Neuronal stem cell (in vitro differentiated cells): ENCODE measurements around the gene TBXA2R.

Experiments used
- DNase-seq: peaks from one replicate; pipeline ENCODE4 v3.0.0-alpha.2; 2013; ENCODE audit warnings: low spot score
- H2AFZ ChIP-seq: one replicate; pipeline ENCODE4 v1.6.1; 2013; ENCODE audit warnings: mild to moderate bottlenecking, low read length, inconsistent platforms
- H2AK5ac ChIP-seq: 2 replicates; pipeline ENCODE4 v1.6.1; 2013; ENCODE audit warnings: low read depth, mild to moderate bottlenecking, inconsistent platforms, low read length, moderate library complexity, mixed read lengths
- H2BK120ac ChIP-seq: 2 replicates; pipeline ENCODE4 v1.6.1; 2013; ENCODE audit warnings: low read depth, mild to moderate bottlenecking, inconsistent platforms, low read length, moderate library complexity, mixed read lengths
- H2BK12ac ChIP-seq: one replicate; pipeline ENCODE4 v1.6.1; 2013; ENCODE audit warnings: low read length, inconsistent platforms
- H2BK15ac ChIP-seq: 2 replicates; pipeline ENCODE4 v1.6.1; 2013; ENCODE audit warnings: mild to moderate bottlenecking, low read length, inconsistent platforms, mixed read lengths
- H2BK5ac ChIP-seq: one replicate; pipeline ENCODE4 v1.6.1; 2013; ENCODE audit warnings: inconsistent platforms, mild to moderate bottlenecking, low read length, moderate library complexity
- H3K14ac ChIP-seq: one replicate; pipeline ENCODE4 v1.6.1; 2013; ENCODE audit warnings: low read length, inconsistent platforms
- H3K18ac ChIP-seq: 2 replicates; pipeline ENCODE4 v1.6.1; 2013; ENCODE audit warnings: low read length, inconsistent platforms
- H3K23ac ChIP-seq: 2 replicates; pipeline ENCODE4 v1.6.1; 2013; ENCODE audit warnings: low read depth, mild to moderate bottlenecking, mixed read lengths, low read length, inconsistent platforms; ENCODE audit not compliant: poor library complexity
- H3K27ac ChIP-seq: replicated peaks from 3 replicates; pipeline ENCODE4 v1.5.1; 2013; ENCODE audit warnings: low read length, inconsistent platforms
- H3K27me3 ChIP-seq, 3 experiments: 2 replicates each; pipeline ENCODE4 v1.6.1; 2013; ENCODE audit warnings: low read length in 3 of 3, mild to moderate bottlenecking in 2 of 3, inconsistent platforms in 1 of 3, low read depth in 1 of 3, mixed read lengths in 1 of 3, moderate library complexity in 1 of 3; ENCODE audit not compliant: control insufficient read depth in 3 of 3, insufficient read depth in 3 of 3
- H3K36me3 ChIP-seq, 2 donors: replicated peaks in 1 of 2; 2 replicates each; pipeline ENCODE4 v1.6.1; 2013; ENCODE audit warnings: low read length in 2 of 2; ENCODE audit not compliant: control insufficient read depth in 2 of 2, insufficient read depth in 2 of 2
- H3K4ac ChIP-seq: 2 replicates; pipeline ENCODE4 v1.6.1; 2013; ENCODE audit warnings: inconsistent platforms, mild to moderate bottlenecking, low read length, moderate library complexity
- H3K4me1 ChIP-seq, 2 donors: 1 replicate in 1 of 2; 2 replicates in 1 of 2; pipeline ENCODE4 v1.6.1; 2013; ENCODE audit warnings: low read length in 2 of 2, low read depth in 1 of 2; ENCODE audit not compliant: control insufficient read depth in 2 of 2, insufficient read depth in 1 of 2
- H3K4me2 ChIP-seq: one replicate; pipeline ENCODE4 v1.6.1; 2013; ENCODE audit warnings: mild to moderate bottlenecking, low read length, inconsistent platforms; ENCODE audit not compliant: insufficient read depth, poor library complexity, severe bottlenecking
- H3K4me3 ChIP-seq, 2 donors: 2 replicates each; pipeline ENCODE4 v1.5.1; 2013; ENCODE audit warnings: low read length in 2 of 2, mild to moderate bottlenecking in 2 of 2, inconsistent platforms in 1 of 2, moderate library complexity in 1 of 2
- H3K79me1 ChIP-seq: one replicate; pipeline ENCODE4 v1.6.1; 2013; ENCODE audit warnings: low read depth, mild to moderate bottlenecking, inconsistent platforms, low read length, moderate library complexity
- H3K9ac ChIP-seq: one replicate; pipeline ENCODE4 v1.6.1; 2013; ENCODE audit warnings: mild to moderate bottlenecking, low read depth, low read length, inconsistent platforms; ENCODE audit not compliant: poor library complexity
- H3K9me3 ChIP-seq, 2 donors: replicated peaks in 1 of 2; 2 replicates each; pipeline versions ENCODE3 to v1.6.1; 2013; ENCODE audit warnings: low read length in 2 of 2, mild to moderate bottlenecking in 2 of 2, inconsistent platforms in 1 of 2, low read depth in 1 of 2, mixed read lengths in 1 of 2, moderate library complexity in 1 of 2; ENCODE audit not compliant: control insufficient read depth in 2 of 2, insufficient read depth in 1 of 2
- H4K8ac ChIP-seq: one replicate; pipeline ENCODE4 v1.6.1; 2013; ENCODE audit warnings: low read depth, mild to moderate bottlenecking, inconsistent platforms, low read length, moderate library complexity
- H4K91ac ChIP-seq: one replicate; pipeline ENCODE4 v1.6.1; 2013; ENCODE audit warnings: low read length, low read depth, mild to moderate bottlenecking, inconsistent platforms; ENCODE audit not compliant: poor library complexity
- WGBS, 2 donors: extraction: QIAGEN DNeasy Blood & Tissue Kit; methylation state at CpG; one replicate each; pipeline ENCODE4 v1.1.7; 2013; ENCODE audit warnings: missing lambda C conversion rate in 2 of 2, mixed read lengths in 1 of 2; ENCODE audit not compliant: insufficient read length in 2 of 2, insufficient replicate concordance in 1 of 2; ENCODE audit errors: extremely low coverage in 2 of 2; 5-methylcytosine and 5-hydroxymethylcytosine counted together

The TBXA2R gene

DNA sequence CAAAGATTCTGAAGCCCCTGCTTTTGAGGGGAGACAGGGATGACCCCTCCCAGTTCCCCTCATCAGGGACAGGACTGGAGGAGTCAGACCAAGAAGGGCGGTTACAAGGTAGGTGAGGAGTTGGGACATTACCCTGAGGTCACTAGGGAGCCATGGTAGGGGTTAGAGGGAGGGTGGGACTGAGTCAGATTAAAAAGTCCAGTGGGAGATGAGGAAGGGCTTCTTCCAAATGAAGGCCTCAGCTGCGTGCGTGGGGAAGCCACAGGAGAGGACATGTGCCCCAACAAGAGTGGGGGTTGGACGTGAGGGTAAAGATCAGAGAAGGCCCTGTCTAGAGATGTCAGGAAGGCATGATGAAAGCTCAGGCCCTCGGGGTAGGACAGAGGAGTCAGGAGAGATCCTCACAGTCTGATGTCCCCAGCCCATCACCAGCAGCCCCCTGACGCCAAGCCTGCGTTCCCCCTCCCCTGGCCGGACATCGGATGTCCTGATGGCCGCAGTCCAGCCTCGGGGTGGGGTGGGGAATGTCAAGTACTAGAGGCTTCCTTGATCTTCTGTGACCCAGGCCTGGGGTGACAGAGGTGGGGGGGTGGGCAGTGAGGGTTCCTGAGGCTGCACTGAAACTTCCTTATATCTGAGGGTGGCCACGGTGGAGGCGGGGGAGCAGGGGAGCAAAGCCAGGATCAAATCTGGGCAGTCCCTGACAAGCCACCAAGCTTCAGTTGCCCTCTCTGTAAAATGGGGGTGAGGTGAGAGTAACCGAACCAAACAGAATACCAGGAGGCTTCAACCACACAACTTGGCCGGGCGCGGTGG lies 42.8 kb downstream of the TBXA2R start:
- H2AFZ ChIP-seq: no peak overlapping the region
- WGBS, 2 donors: no CpG with 5 or more reads among the region's 17 CpGs
- no peak for DNase-seq

DNA sequence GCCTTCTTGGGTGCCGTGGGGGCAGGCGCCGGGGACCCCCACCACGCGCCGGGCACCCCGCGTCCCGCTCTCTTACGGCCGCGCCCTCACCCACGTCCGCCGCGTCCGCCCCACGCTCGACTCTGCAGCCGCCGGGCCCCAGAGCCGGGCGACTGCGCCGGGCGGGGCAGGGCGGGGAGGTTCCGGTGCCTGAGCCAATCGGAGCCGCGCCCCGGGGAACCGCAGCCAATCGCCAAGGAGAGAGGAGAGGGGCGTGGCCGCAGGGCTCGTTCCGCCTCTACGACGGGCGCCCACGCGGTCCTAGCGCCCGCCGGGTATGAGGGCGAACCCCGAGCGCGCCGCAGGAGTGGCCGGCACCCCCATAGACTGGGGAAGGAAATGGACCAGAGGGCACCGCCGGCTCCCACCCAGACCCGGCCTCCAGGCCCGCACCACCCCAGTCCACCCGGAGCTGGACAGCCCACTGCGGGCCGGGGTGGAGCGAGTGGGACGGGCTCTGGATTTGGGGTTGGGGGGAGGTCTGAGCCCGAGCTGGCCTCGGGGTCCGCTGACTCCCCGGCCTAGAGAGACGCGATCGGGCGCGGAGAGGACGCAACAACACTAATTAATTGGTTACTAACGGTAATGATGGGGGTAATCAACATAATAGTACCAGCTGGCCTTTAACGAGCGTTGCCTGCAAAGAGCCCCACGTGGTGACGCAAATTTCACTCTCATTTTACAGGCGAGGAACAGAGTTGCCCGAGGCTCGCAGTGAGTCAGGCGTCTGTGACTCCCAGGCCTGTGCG lies 49.0 kb downstream of the TBXA2R start, which contains the start of gene MFSD12:
TSS of gene MFSD12 (minus strand) at position 126 of the 788 bp plus-strand sequence. CDS start 183 bp downstream, outside the sequence.
- peak within 1 kb of the TSS; percentile 75 for H2BK5ac ChIP-seq
- no peaks in the 10 kb centered on the region for H3K27me3 ChIP-seq
- H2BK15ac ChIP-seq: peak within 1 kb of the TSS; percentile 94
- no peak within 1 kb of the TSS for H4K8ac ChIP-seq
- H3K27ac ChIP-seq: no peak within 1 kb of the TSS
- H3K9me3 ChIP-seq: peaks cover 0 to 2% of the 10 kb centered on the region in 2 donors
- H3K36me3 ChIP-seq: no peaks in the 10 kb centered on the region
- peak within 1 kb of the TSS; percentile 99 for H2AFZ ChIP-seq
- no peak within 1 kb of the TSS for H2BK12ac ChIP-seq
- peaks cover 6 to 10% of the 10 kb centered on the region in 2 donors for H3K4me1 ChIP-seq
- no peak within 1 kb of the TSS for H4K91ac ChIP-seq
- H3K18ac ChIP-seq: peak within 1 kb of the TSS; percentile 87
- peak; percentile 91 for DNase-seq
- peak within 1 kb of the TSS; percentile 86 for H2AK5ac ChIP-seq
- peaks cover 12% of the 10 kb centered on the region for H3K79me1 ChIP-seq
- no CpG with 5 or more reads among the region's 81 CpGs for WGBS, 2 donors
- H2BK120ac ChIP-seq: no peak within 1 kb of the TSS
- peak within 1 kb of the TSS; percentile 99 for H3K4me3 ChIP-seq
- peak within 1 kb of the TSS; percentile 99 for H3K23ac ChIP-seq
- no peak within 1 kb of the TSS for H3K4ac ChIP-seq
- H3K9ac ChIP-seq: peak within 1 kb of the TSS; percentile 98
- H3K14ac ChIP-seq: peak within 1 kb of the TSS; percentile 97
- peak within 1 kb of the TSS; percentile 94 for H3K4me2 ChIP-seq

More for the DNA sequence above, 42.8 kb downstream of the TBXA2R start:
- H3K23ac ChIP-seq: no peak overlapping the region
- peak overlapping the region; percentile 63 for H2AK5ac ChIP-seq
- H3K4ac ChIP-seq: no peak overlapping the region
- H3K4me3 ChIP-seq: no peak overlapping the region
- H3K18ac ChIP-seq: no peak overlapping the region
- no peak overlapping the region for H2BK12ac ChIP-seq
- H3K27me3 ChIP-seq: no peaks in the 10 kb centered on the region
- peaks cover 3% of the 10 kb centered on the region for H3K79me1 ChIP-seq
- H3K27ac ChIP-seq: no peak overlapping the region
- no peak overlapping the region for H3K4me2 ChIP-seq
- H3K9ac ChIP-seq: no peak overlapping the region
- no peak overlapping the region for H3K14ac ChIP-seq
- H3K9me3 ChIP-seq: peaks cover 0 to 2% of the 10 kb centered on the region in 2 donors
- H4K91ac ChIP-seq: no peak overlapping the region
- no peaks in the 10 kb centered on the region for H3K4me1 ChIP-seq
- H2BK15ac ChIP-seq: no peak overlapping the region
- H2BK120ac ChIP-seq: no peak overlapping the region
- no peak overlapping the region for H2BK5ac ChIP-seq
- H4K8ac ChIP-seq: no peak overlapping the region
- no peaks in the 10 kb centered on the region for H3K36me3 ChIP-seq

DNA sequence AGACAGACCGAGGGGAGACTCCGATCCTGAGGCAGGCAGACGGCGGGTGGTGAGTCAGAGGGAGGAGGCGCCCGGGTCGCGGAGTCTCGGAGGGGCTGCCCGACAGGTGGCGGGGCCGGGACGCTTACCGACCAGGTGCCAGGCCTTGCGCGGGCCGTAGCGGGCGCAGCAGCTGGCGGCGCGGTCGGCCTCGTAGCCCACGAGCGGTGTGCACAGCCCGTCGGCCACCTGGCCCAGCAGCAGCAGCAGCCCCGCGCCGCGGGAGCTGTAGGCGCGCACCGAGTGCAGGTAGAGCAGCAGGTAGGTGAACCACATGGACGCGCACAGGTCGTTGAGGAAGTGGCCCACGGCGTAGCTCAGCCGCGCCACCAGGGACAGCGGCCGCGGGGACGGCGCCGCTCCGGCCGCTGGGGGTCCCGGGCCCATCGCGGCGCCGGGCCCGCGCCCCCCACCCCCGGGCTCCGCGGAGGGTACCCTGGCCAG lies 49.7 kb downstream of the TBXA2R start:
- Histone ChIP-seq H3K23ac (peak overlapping the region; percentile 99), H4K8ac (no peak overlapping the region), H2BK120ac (no peak overlapping the region), H2AFZ (peak overlapping the region; percentile 99), H3K4me3 (peak overlapping the region; percentile 99), H3K18ac (peak overlapping the region; percentile 87), H3K27me3 (no peaks in the 10 kb centered on the region), H3K4me1 (peaks cover 6 to 10% of the 10 kb centered on the region in 2 donors), H3K9me3 (no peaks in the 10 kb centered on the region), H2BK5ac (peak overlapping the region; percentile 75), H2BK12ac (no peak overlapping the region), H2BK15ac (peak overlapping the region; percentile 49), H3K27ac (no peak overlapping the region), H3K36me3 (no peaks in the 10 kb centered on the region), H3K79me1 (peaks cover 12% of the 10 kb centered on the region), H4K91ac (no peak overlapping the region), H2AK5ac (peak overlapping the region; percentile 86), H3K14ac (peak overlapping the region; percentile 97), H3K4ac (no peak overlapping the region), H3K4me2 (peak overlapping the region; percentile 94), H3K9ac (peak overlapping the region; percentile 98)
- DNase-seq: no peak
- WGBS, 2 donors: no CpG with 5 or more reads among the region's 60 CpGs
